Measurements from ENCODE around the gene CHD3. TPM values are rescaled to one million over a fixed set of nuclear protein-coding genes. Genes with fewer than 3 reads are reported as not detected.
A peak's percentile ranks its signal among the peaks of the same experiment; 100 is the strongest.

CHD3 gene
- total RNA-seq (2014; rRNA removed; shearing (Covaris generic)), result 63.9 and 73.7 TPM in 2 replicates
- 86.4 and 88.1 TPM in 2 replicates for polyA plus RNA-seq (2014; cell fraction: nucleus; rRNA removed)

GRCh38 chr17:7888184-7888920 lies at the start of gene CHD3:
Gene CHD3 (plus strand): TSS chr17:7888789. CDS start chr17:7889001, 212 bp downstream.
- no peak for DNase-seq (ENCODE audit: extremely low read depth, low read depth)

- DNase-seq (ENCODE audit: extremely low read depth, low read depth), result no peak
Measured at GRCh38 chr17:7839190-7839875, 49.3 kb upstream of the CHD3 start.

GRCh38 chr17:7839876-7840261 lies 48.7 kb upstream of the CHD3 start:
- no peak for DNase-seq (ENCODE audit: extremely low read depth, low read depth)

- no peak for DNase-seq (ENCODE audit: extremely low read depth, low read depth)
Measured at GRCh38 chr17:7840441-7840840, 48.1 kb upstream of the CHD3 start.

GRCh38 chr17:7840875-7841274 lies 47.7 kb upstream of the CHD3 start:
- no peak for DNase-seq (ENCODE audit: extremely low read depth, low read depth)

GRCh38 chr17:7841396-7841914 lies 47.1 kb upstream of the CHD3 start:
- peak; percentile 84 for DNase-seq (ENCODE audit: extremely low read depth, low read depth)

GRCh38 chr17:7841915-7842379 lies 46.6 kb upstream of the CHD3 start:
- DNase-seq (ENCODE audit: extremely low read depth, low read depth), result peak; percentile 87

GRCh38 chr17:7842380-7843256 lies 46.0 kb upstream of the CHD3 start:
- DNase-seq (ENCODE audit: extremely low read depth, low read depth), result peak; percentile 86

GRCh38 chr17:7843257-7843535 lies 45.4 kb upstream of the CHD3 start:
- no peak for DNase-seq (ENCODE audit: extremely low read depth, low read depth)

GRCh38 chr17:7843536-7844291 lies 44.9 kb upstream of the CHD3 start:
- no peak for DNase-seq (ENCODE audit: extremely low read depth, low read depth)

GRCh38 chr17:7844292-7845154 lies 44.1 kb upstream of the CHD3 start:
- DNase-seq (ENCODE audit: extremely low read depth, low read depth), result peak; percentile 96

- DNase-seq (ENCODE audit: extremely low read depth, low read depth), result no peak
Measured at GRCh38 chr17:7845359-7846062, 43.1 kb upstream of the CHD3 start.

GRCh38 chr17:7846063-7846735 lies 42.4 kb upstream of the CHD3 start:
- DNase-seq (ENCODE audit: extremely low read depth, low read depth), result no peak

- DNase-seq (ENCODE audit: extremely low read depth, low read depth), result no peak
Measured at GRCh38 chr17:7846765-7847661, 41.6 kb upstream of the CHD3 start.

- no peak for DNase-seq (ENCODE audit: extremely low read depth, low read depth)
Measured at GRCh38 chr17:7848131-7848579, 40.4 kb upstream of the CHD3 start.

- no peak for DNase-seq (ENCODE audit: extremely low read depth, low read depth)
Measured at GRCh38 chr17:7848739-7849129, 39.9 kb upstream of the CHD3 start.

GRCh38 chr17:7849130-7849750 lies 39.3 kb upstream of the CHD3 start:
- DNase-seq (ENCODE audit: extremely low read depth, low read depth), result no peak

Measured in NCI-H460 (cell line).